ENCODE data around the gene USP54.

DNA sequence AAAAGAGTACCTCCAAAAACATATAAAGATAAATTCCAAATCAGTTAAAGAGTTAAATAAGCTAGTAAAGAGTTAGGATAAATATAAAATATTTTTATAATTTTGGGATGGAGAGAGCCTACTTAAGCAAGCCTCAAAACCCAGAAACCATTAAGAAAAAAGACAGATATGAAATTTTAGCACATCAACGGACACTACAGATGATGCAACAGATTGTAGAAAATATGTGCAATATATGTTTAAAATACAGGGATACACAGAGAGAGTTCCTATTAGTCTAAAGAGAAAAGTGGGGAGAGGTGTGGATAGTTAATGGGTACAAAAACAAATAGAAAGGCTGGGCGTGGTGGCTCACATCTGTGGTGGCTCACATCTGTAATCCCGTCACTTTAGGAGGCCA lies 23.6 kb upstream of the USP54 start:
- TF ChIP-seq, protein P1, sequence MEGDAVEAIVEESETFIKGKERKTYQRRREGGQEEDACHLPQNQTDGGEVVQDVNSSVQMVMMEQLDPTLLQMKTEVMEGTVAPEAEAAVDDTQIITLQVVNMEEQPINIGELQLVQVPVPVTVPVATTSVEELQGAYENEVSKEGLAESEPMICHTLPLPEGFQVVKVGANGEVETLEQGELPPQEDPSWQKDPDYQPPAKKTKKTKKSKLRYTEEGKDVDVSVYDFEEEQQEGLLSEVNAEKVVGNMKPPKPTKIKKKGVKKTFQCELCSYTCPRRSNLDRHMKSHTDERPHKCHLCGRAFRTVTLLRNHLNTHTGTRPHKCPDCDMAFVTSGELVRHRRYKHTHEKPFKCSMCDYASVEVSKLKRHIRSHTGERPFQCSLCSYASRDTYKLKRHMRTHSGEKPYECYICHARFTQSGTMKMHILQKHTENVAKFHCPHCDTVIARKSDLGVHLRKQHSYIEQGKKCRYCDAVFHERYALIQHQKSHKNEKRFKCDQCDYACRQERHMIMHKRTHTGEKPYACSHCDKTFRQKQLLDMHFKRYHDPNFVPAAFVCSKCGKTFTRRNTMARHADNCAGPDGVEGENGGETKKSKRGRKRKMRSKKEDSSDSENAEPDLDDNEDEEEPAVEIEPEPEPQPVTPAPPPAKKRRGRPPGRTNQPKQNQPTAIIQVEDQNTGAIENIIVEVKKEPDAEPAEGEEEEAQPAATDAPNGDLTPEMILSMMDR (conservative IDR thresholded peaks at IDR 0.05), result no peak
- no peak for TF ChIP-seq ZFX (IDR thresholded peaks at IDR 0.05)

Measured in C4-2B (cell line).